Measurements from ENCODE around the gene DNAJC1.

Gene DNAJC1

GRCh38 chr10:21807180-21807579, 196.3 kb downstream of the DNAJC1 start:
- TF ChIP-seq EZH2phosphoT487 (IDR thresholded peaks at IDR 0.05; ENCODE audit: borderline replicate concordance, low read length) = no peak
- TF ChIP-seq, protein P1, sequence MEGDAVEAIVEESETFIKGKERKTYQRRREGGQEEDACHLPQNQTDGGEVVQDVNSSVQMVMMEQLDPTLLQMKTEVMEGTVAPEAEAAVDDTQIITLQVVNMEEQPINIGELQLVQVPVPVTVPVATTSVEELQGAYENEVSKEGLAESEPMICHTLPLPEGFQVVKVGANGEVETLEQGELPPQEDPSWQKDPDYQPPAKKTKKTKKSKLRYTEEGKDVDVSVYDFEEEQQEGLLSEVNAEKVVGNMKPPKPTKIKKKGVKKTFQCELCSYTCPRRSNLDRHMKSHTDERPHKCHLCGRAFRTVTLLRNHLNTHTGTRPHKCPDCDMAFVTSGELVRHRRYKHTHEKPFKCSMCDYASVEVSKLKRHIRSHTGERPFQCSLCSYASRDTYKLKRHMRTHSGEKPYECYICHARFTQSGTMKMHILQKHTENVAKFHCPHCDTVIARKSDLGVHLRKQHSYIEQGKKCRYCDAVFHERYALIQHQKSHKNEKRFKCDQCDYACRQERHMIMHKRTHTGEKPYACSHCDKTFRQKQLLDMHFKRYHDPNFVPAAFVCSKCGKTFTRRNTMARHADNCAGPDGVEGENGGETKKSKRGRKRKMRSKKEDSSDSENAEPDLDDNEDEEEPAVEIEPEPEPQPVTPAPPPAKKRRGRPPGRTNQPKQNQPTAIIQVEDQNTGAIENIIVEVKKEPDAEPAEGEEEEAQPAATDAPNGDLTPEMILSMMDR (IDR thresholded peaks at IDR 0.05; ENCODE audit: low read depth, low read length, poor library complexity, severe bottlenecking) = no peak
- no peaks in the 10 kb centered on the region for H3K9me3 ChIP-seq (ENCODE audit: control insufficient read depth, insufficient read depth, low read length)
- H3K9me2 ChIP-seq (replicated peaks; ENCODE audit: control insufficient read depth, low read length) = no peaks in the 10 kb centered on the region
- H4K20me1 ChIP-seq (ENCODE audit: control insufficient read depth, insufficient read depth, low read depth, low read length) = no peaks in the 10 kb centered on the region
- no peaks in the 10 kb centered on the region for H3F3A ChIP-seq (ENCODE audit: control insufficient read depth, insufficient read depth)
- no peaks in the 10 kb centered on the region for H3K36me3 ChIP-seq (ENCODE audit: control insufficient read depth, low read length)
- no peak overlapping the region for H3K4me2 ChIP-seq (ENCODE audit: low read length)
- no peaks in the 10 kb centered on the region for H3K4me1 ChIP-seq (ENCODE audit: control insufficient read depth, low read length)
- H3K79me2 ChIP-seq (ENCODE audit: control insufficient read depth, low read length) = no peaks in the 10 kb centered on the region
- no peaks in the 10 kb centered on the region for H3K27me3 ChIP-seq (ENCODE audit: control insufficient read depth, low read length)
- H3K27ac ChIP-seq (ENCODE audit: low read depth, low read length) = no peak overlapping the region
- no peak overlapping the region for H3K4me3 ChIP-seq (ENCODE audit: low read length)

DNA sequence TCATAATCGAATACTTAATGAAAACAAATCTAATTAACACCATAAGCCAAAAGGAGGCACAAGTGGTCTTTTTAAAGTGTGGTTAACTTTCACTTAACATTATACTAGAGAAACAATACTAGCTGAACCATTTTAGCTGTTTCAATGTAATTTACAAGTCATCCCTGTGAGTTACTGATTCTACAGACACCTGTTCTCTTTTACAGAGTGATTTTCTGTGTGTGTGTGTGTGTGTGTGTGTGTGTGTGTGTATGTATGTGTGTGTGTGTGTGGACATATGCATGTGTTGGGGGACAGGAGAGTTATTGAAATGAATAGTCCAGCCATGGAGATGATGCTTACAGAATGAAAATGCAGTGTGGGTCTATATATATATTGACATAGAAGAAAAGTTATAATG, 200.2 kb downstream of the DNAJC1 start:
- Histone ChIP-seq H3K79me2 (ENCODE audit: control insufficient read depth, low read length) (no peaks in the 10 kb centered on the region), H3K4me1 (ENCODE audit: control insufficient read depth, low read length) (no peaks in the 10 kb centered on the region), H3K36me3 (ENCODE audit: control insufficient read depth, low read length) (no peaks in the 10 kb centered on the region), H4K20me1 (ENCODE audit: control insufficient read depth, insufficient read depth, low read depth, low read length) (no peaks in the 10 kb centered on the region), H3K4me2 (ENCODE audit: low read length) (no peak overlapping the region), H3K27ac (ENCODE audit: low read depth, low read length) (no peak overlapping the region), H3K4me3 (ENCODE audit: low read length) (no peak overlapping the region), H3F3A (ENCODE audit: control insufficient read depth, insufficient read depth) (no peaks in the 10 kb centered on the region), H3K27me3 (ENCODE audit: control insufficient read depth, low read length) (no peaks in the 10 kb centered on the region), H3K9me3 (ENCODE audit: control insufficient read depth, insufficient read depth, low read length) (no peaks in the 10 kb centered on the region), H3K9me2 (replicated peaks; ENCODE audit: control insufficient read depth, low read length) (no peaks in the 10 kb centered on the region)
- no peak for TF ChIP-seq EZH2phosphoT487 (IDR thresholded peaks at IDR 0.05; ENCODE audit: borderline replicate concordance, low read length)
- TF ChIP-seq, protein P1 (IDR thresholded peaks at IDR 0.05; ENCODE audit: low read depth, low read length, poor library complexity, severe bottlenecking) = no peak

- Histone ChIP-seq H3K27ac (ENCODE audit: low read depth, low read length) (no peak overlapping the region), H3K27me3 (ENCODE audit: control insufficient read depth, low read length) (no peaks in the 10 kb centered on the region), H3K79me2 (ENCODE audit: control insufficient read depth, low read length) (no peaks in the 10 kb centered on the region), H3K36me3 (ENCODE audit: control insufficient read depth, low read length) (no peaks in the 10 kb centered on the region), H3F3A (ENCODE audit: control insufficient read depth, insufficient read depth) (no peaks in the 10 kb centered on the region), H3K4me2 (ENCODE audit: low read length) (no peak overlapping the region), H4K20me1 (ENCODE audit: control insufficient read depth, insufficient read depth, low read depth, low read length) (no peaks in the 10 kb centered on the region), H3K4me1 (ENCODE audit: control insufficient read depth, low read length) (no peaks in the 10 kb centered on the region), H3K4me3 (ENCODE audit: low read length) (no peak overlapping the region), H3K9me2 (replicated peaks; ENCODE audit: control insufficient read depth, low read length) (no peaks in the 10 kb centered on the region), H3K9me3 (ENCODE audit: control insufficient read depth, insufficient read depth, low read length) (no peaks in the 10 kb centered on the region)
- TF ChIP-seq, protein P1 (IDR thresholded peaks at IDR 0.05; ENCODE audit: low read depth, low read length, poor library complexity, severe bottlenecking) = no peak
- TF ChIP-seq EZH2phosphoT487 (IDR thresholded peaks at IDR 0.05; ENCODE audit: borderline replicate concordance, low read length) = no peak
Observed at GRCh38 chr10:21801609-21802008, 201.9 kb downstream of the DNAJC1 start.
